Measurements from ENCODE around the gene GPD2.

Gene GPD2

GRCh38 chr2:156436497-156437085, 412 bp downstream of the GPD2 start:
- peak; percentile 88 for DNase-seq

- peak; percentile 73 for DNase-seq
Measured at GRCh38 chr2:156437272-156437930, 1.2 kb downstream of the GPD2 start.

- no peak for DNase-seq
Measured at GRCh38 chr2:156437931-156438410, 1.8 kb downstream of the GPD2 start.

- no peak for DNase-seq
Measured at GRCh38 chr2:156443089-156443488, 6.9 kb downstream of the GPD2 start.

- peak; percentile 14 for DNase-seq
Measured at GRCh38 chr2:156445296-156446220, 9.4 kb downstream of the GPD2 start.

GRCh38 chr2:156447761-156448160, 11.6 kb downstream of the GPD2 start:
- no peak for DNase-seq

- DNase-seq: no peak
Measured at GRCh38 chr2:156448766-156449165, 12.6 kb downstream of the GPD2 start.

- peak; percentile 75 for DNase-seq
Measured at GRCh38 chr2:156452971-156453370, 16.8 kb downstream of the GPD2 start.

GRCh38 chr2:156455361-156455975, 19.3 kb downstream of the GPD2 start:
- no peak for DNase-seq

- DNase-seq: no peak
Measured at GRCh38 chr2:156456616-156457015, 20.4 kb downstream of the GPD2 start.

GRCh38 chr2:156457523-156458517, 21.6 kb downstream of the GPD2 start:
- no peak for DNase-seq

GRCh38 chr2:156459720-156460119, 23.5 kb downstream of the GPD2 start:
- DNase-seq: peak; percentile 41

GRCh38 chr2:156464106-156464505, 27.9 kb downstream of the GPD2 start:
- DNase-seq: no peak

- DNase-seq: peak; percentile 43
Measured at GRCh38 chr2:156465573-156465972, 29.4 kb downstream of the GPD2 start.

- DNase-seq: no peak
Measured at GRCh38 chr2:156466739-156467405, 30.7 kb downstream of the GPD2 start.

- peak; percentile 45 for DNase-seq
Measured at GRCh38 chr2:156470975-156471583, 34.9 kb downstream of the GPD2 start.

- DNase-seq: no peak
Measured at GRCh38 chr2:156471762-156472161, 35.6 kb downstream of the GPD2 start.

GRCh38 chr2:156472686-156473085, 36.5 kb downstream of the GPD2 start:
- DNase-seq: no peak

- DNase-seq: peak; percentile 63
Measured at GRCh38 chr2:156473445-156473844, 37.3 kb downstream of the GPD2 start.

- no peak for DNase-seq
Measured at GRCh38 chr2:156474401-156474800, 38.2 kb downstream of the GPD2 start.

All from hematopoietic multipotent progenitor cell treated with erythropoietin and hydrocortisone succinate and interleukin-3 and kit ligand, for 6 days (in vitro differentiated cells).